Mammary epithelial cell (primary cell): ENCODE results near the gene STX16.

Source experiments
- EZH2 ChIP-seq: IDR thresholded peaks from 2 replicates; pipeline ENCODE4 v1.6.1; 2012; ENCODE audit warnings: low read length, inconsistent platforms, borderline replicate concordance
- TF ChIP-seq, protein P1 (sequence below), 2 donors: IDR thresholded peaks in 1 of 2; conservative IDR thresholded peaks in 1 of 2; 2 replicates each; pipeline ENCODE4 v1.5.1; 2011 to 2012; ENCODE audit warnings: inconsistent platforms in 2 of 2, low read length in 2 of 2, mild to moderate bottlenecking in 2 of 2, control low read depth in 1 of 2, low read depth in 1 of 2; ENCODE audit not compliant: insufficient read depth in 1 of 2; ENCODE audit errors: extremely low read depth in 1 of 2

DNA sequence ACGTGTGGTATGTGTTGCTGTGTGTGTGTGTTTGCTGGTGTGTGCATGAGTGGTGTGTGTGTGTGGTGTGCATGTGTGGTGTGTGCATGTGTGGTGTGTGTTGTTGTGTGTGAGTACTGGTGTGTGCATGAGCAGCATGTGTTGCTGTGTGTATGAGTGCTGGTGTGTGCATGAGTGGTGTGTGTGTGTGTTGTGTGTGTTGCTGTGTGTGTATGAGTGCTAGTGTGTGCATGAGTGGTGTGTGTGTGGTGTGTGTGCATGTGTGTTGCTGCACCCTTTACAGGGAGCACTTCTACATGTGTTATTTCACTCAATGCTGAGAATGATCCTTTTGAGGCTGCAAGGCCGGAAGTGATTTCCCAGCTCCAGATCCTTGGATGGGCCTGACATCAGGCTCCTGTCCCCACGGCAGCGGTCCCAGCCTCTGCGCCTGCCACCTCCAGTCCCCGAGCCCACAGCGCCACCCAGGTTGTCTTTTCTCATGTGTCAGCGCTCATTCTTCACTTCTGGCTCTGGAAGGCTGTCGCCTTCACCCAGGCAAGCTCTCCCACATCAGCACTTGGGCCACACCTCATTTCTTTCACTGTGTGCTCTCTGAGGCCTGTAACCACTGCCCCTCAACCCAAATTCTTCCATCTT lies 44.1 kb downstream of the STX16 start:
- TF ChIP-seq, protein P1, sequence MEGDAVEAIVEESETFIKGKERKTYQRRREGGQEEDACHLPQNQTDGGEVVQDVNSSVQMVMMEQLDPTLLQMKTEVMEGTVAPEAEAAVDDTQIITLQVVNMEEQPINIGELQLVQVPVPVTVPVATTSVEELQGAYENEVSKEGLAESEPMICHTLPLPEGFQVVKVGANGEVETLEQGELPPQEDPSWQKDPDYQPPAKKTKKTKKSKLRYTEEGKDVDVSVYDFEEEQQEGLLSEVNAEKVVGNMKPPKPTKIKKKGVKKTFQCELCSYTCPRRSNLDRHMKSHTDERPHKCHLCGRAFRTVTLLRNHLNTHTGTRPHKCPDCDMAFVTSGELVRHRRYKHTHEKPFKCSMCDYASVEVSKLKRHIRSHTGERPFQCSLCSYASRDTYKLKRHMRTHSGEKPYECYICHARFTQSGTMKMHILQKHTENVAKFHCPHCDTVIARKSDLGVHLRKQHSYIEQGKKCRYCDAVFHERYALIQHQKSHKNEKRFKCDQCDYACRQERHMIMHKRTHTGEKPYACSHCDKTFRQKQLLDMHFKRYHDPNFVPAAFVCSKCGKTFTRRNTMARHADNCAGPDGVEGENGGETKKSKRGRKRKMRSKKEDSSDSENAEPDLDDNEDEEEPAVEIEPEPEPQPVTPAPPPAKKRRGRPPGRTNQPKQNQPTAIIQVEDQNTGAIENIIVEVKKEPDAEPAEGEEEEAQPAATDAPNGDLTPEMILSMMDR (conservative IDR thresholded peaks at IDR 0.05 in 1 of 2, IDR thresholded peaks at IDR 0.05 in 1 of 2; ENCODE audit: extremely low read depth in 1 of 2, insufficient read depth in 1 of 2, low read depth in 1 of 2, low read length in 2 of 2): no peak
- no peak for TF ChIP-seq EZH2
